H1 (cell line): ENCODE measurements around the gene FSTL4. TPM values are rescaled to one million over a fixed set of nuclear protein-coding genes. Genes with fewer than 3 reads are reported as not detected.

Source experiments
- CTCF ChIA-PET: fragments of 300-600 bp; sonication (Branson Sonifier 250); formaldehyde crosslinking; loops from one replicate; lab custom pipeline; 2021; ENCODE audit not compliant: partially characterized antibody; lab: Charles Lee
- POLR2A ChIA-PET: fragments of 300-600 bp; sonication (Branson Sonifier 250); formaldehyde crosslinking; loops from one replicate; lab custom pipeline; 2021; ENCODE audit warnings: inconsistent platforms; ENCODE audit not compliant: partially characterized antibody; lab: Charles Lee
- DNase-seq, 2 experiments: peaks; one replicate each; pipeline versions ENCODE4 v3.0.0 to v3.0.0-alpha.2; 2010 to 2022; ENCODE audit warnings: low spot score in 2 of 2, low read depth in 1 of 2, mixed read lengths in 1 of 2
- FAIRE-seq: peaks from 2 replicates; lab custom pipeline; 2011; peaks lifted over from hg19 to GRCh38; lab: Jason Lieb, UNC
- H2AFZ ChIP-seq: 2 replicates; pipeline ENCODE4 v1.8.1; 2012; ENCODE audit warnings: low read length, inconsistent platforms
- H2AK5ac ChIP-seq: 2 replicates; pipeline ENCODE4 v1.6.1; 2013; ENCODE audit warnings: low read depth, low read length
- H2BK120ac ChIP-seq: replicated peaks from 2 replicates; pipeline ENCODE3; 2013; ENCODE audit warnings: low read depth, low read length, inconsistent platforms
- H2BK12ac ChIP-seq: 2 replicates; pipeline ENCODE4 v1.6.1; 2013; ENCODE audit warnings: low read depth, low read length
- H2BK15ac ChIP-seq: 2 replicates; pipeline ENCODE4 v1.6.1; 2013; ENCODE audit warnings: low read length
- H2BK20ac ChIP-seq: 2 replicates; pipeline ENCODE4 v1.6.1; 2013; ENCODE audit warnings: low read length
- H2BK5ac ChIP-seq: 2 replicates; pipeline ENCODE4 v1.6.1; 2013; ENCODE audit warnings: low read depth, low read length
- H3K14ac ChIP-seq: 2 replicates; pipeline ENCODE4 v1.6.1; 2013; ENCODE audit warnings: inconsistent platforms; ENCODE audit not compliant: insufficient read length
- H3K18ac ChIP-seq: 2 replicates; pipeline ENCODE4 v1.6.1; 2013; ENCODE audit warnings: low read length; ENCODE audit errors: extremely low read depth
- H3K23ac ChIP-seq: 2 replicates; pipeline ENCODE4 v1.6.1; 2013; ENCODE audit warnings: inconsistent platforms; ENCODE audit not compliant: insufficient read length
- H3K23me2 ChIP-seq: 2 replicates; pipeline ENCODE4 v1.6.1; 2013; ENCODE audit warnings: low read depth, low read length
- H3K27ac ChIP-seq: 2 replicates; pipeline ENCODE4 v1.6.1; 2011; ENCODE audit warnings: low read depth, low read length, inconsistent platforms
- H3K27me3 ChIP-seq, 4 experiments: replicated peaks in 1 of 4; 1 replicate in 1 of 4; 2 replicates in 3 of 4; pipeline versions ENCODE4 v1.6.1 to v1.8.1; 2011 to 2013; ENCODE audit warnings: low read length in 3 of 4, mild to moderate bottlenecking in 3 of 4, inconsistent platforms in 2 of 4, mixed read lengths in 2 of 4, moderate library complexity in 1 of 4; ENCODE audit not compliant: control insufficient read depth in 3 of 4, insufficient read depth in 3 of 4; ENCODE audit errors: extremely low read depth in 1 of 4
- H3K36me3 ChIP-seq, 4 experiments: 2 replicates each; pipeline versions ENCODE4 v1.6.1 to v1.8.1; 2011 to 2013; ENCODE audit warnings: mild to moderate bottlenecking in 4 of 4, low read length in 3 of 4, moderate library complexity in 2 of 4, control low read depth in 1 of 4, inconsistent platforms in 1 of 4; ENCODE audit not compliant: insufficient read depth in 4 of 4, control insufficient read depth in 2 of 4
- H3K4ac ChIP-seq: replicated peaks from 2 replicates; pipeline ENCODE3; 2013; ENCODE audit warnings: low read length, low read depth, mixed read lengths, inconsistent platforms; ENCODE audit not compliant: insufficient read length
- H3K4me1 ChIP-seq, 4 experiments: replicated peaks in 1 of 4; 1 replicate in 1 of 4; 2 replicates in 3 of 4; pipeline versions ENCODE4 v1.6.1 to v1.8.1; 2011 to 2013; ENCODE audit warnings: low read length in 3 of 4, inconsistent platforms in 2 of 4, mixed read lengths in 1 of 4; ENCODE audit not compliant: insufficient read depth in 4 of 4, control insufficient read depth in 3 of 4
- H3K4me2 ChIP-seq, 2 experiments: 2 replicates each; pipeline versions ENCODE4 v1.6.1 to v1.8.1; 2011 to 2013; ENCODE audit warnings: low read depth in 2 of 2, low read length in 2 of 2, control low read depth in 1 of 2, inconsistent platforms in 1 of 2, mild to moderate bottlenecking in 1 of 2; ENCODE audit not compliant: insufficient read depth in 1 of 2
- H3K4me3 ChIP-seq, 4 experiments: fragments of 200-600, 300-600 bp in 1 of 4; sonication (generic), shearing (Covaris generic), sonication (Bioruptor Twin) in 1 of 4; 2 replicates each; pipeline versions ENCODE4 v1.5.1 to v1.8.1; 2011 to 2016; ENCODE audit warnings: low read length in 4 of 4, low read depth in 3 of 4, control low read depth in 2 of 4, inconsistent platforms in 2 of 4, mild to moderate bottlenecking in 2 of 4, mixed read lengths in 1 of 4, moderate library complexity in 1 of 4; ENCODE audit not compliant: insufficient read depth in 2 of 4; ENCODE audit errors: extremely low read depth in 1 of 4
- H3K56ac ChIP-seq: replicated peaks from 2 replicates; pipeline ENCODE3; 2013; ENCODE audit warnings: low read depth, mild to moderate bottlenecking, mixed read lengths, low read length, inconsistent platforms; ENCODE audit not compliant: insufficient read length
- H3K79me1 ChIP-seq: 2 replicates; pipeline ENCODE4 v1.6.1; 2013; ENCODE audit warnings: low read depth, low read length, control low read depth
- H3K79me2 ChIP-seq, 2 experiments: 2 replicates each; pipeline versions ENCODE4 v1.6.1 to v1.8.1; 2012 to 2013; ENCODE audit warnings: low read length in 2 of 2, mild to moderate bottlenecking in 2 of 2, inconsistent platforms in 1 of 2; ENCODE audit not compliant: insufficient read depth in 2 of 2, control insufficient read depth in 1 of 2
- H3K9ac ChIP-seq, 4 experiments: replicated peaks in 1 of 4; 1 replicate in 1 of 4; 2 replicates in 3 of 4; pipeline versions ENCODE4 v1.6.1 to v1.8.1; 2011 to 2013; ENCODE audit warnings: low read depth in 3 of 4, low read length in 3 of 4, control low read depth in 2 of 4, mild to moderate bottlenecking in 2 of 4, moderate library complexity in 2 of 4, inconsistent platforms in 1 of 4; ENCODE audit errors: extremely low read depth in 1 of 4
- H3K9me3 ChIP-seq, 2 experiments: 2 replicates each; pipeline versions ENCODE4 v1.6.1 to v1.8.1; 2012 to 2013; ENCODE audit warnings: mild to moderate bottlenecking in 2 of 2, moderate library complexity in 2 of 2, control low read depth in 1 of 2, inconsistent platforms in 1 of 2, low read depth in 1 of 2, low read length in 1 of 2, mixed read lengths in 1 of 2; ENCODE audit not compliant: insufficient read depth in 2 of 2
- H4K20me1 ChIP-seq, 2 experiments: replicated peaks in 1 of 2; 2 replicates each; pipeline versions ENCODE3 to v1.8.1; 2011 to 2013; ENCODE audit warnings: inconsistent platforms in 2 of 2, low read length in 2 of 2, mild to moderate bottlenecking in 1 of 2; ENCODE audit not compliant: insufficient read depth in 2 of 2, control insufficient read depth in 1 of 2
- H4K5ac ChIP-seq: 2 replicates; pipeline ENCODE4 v1.6.1; 2013; ENCODE audit warnings: low read length, low read depth, mixed read lengths, inconsistent platforms; ENCODE audit not compliant: insufficient read length
- H4K8ac ChIP-seq: 2 replicates; pipeline ENCODE4 v1.8.0; 2013; ENCODE audit warnings: mild to moderate bottlenecking, moderate library complexity, low read length, inconsistent platforms; ENCODE audit not compliant: insufficient read depth; ENCODE audit errors: extremely low read depth
- H4K91ac ChIP-seq: replicated peaks from 2 replicates; pipeline ENCODE3; 2013; ENCODE audit warnings: low read length, mixed read lengths, inconsistent platforms; ENCODE audit not compliant: insufficient read length
- ATF2 ChIP-seq: IDR thresholded peaks from 2 replicates; pipeline ENCODE4 v1.6.1; 2012; ENCODE audit warnings: low read length, inconsistent platforms
- BCL11A ChIP-seq, 2 experiments: IDR thresholded peaks; one replicate each; pipeline ENCODE4 v1.6.1; 2011; ENCODE audit warnings: low read depth in 2 of 2, low read length in 2 of 2, mild to moderate bottlenecking in 2 of 2
- BRCA1 ChIP-seq: IDR thresholded peaks from 2 replicates; pipeline ENCODE4 v1.6.1; 2012; ENCODE audit warnings: low read depth, low read length, improper control_type of control experiment
- FOSL1 ChIP-seq: IDR thresholded peaks from 2 replicates; pipeline ENCODE4 v1.6.1; 2011; ENCODE audit warnings: mild to moderate bottlenecking, low read depth, low read length, moderate library complexity; ENCODE audit not compliant: insufficient read depth
- JUN ChIP-seq: IDR thresholded peaks from 2 replicates; pipeline ENCODE4 v1.6.1; 2011; ENCODE audit warnings: low read depth, mild to moderate bottlenecking, improper control_type of control experiment, low read length
- JUND ChIP-seq: IDR thresholded peaks from 2 replicates; pipeline ENCODE4 v1.6.1; 2011; ENCODE audit warnings: mild to moderate bottlenecking, improper control_type of control experiment, low read length
- KDM1A ChIP-seq: fragments of 200-600, 300-600 bp; sonication (generic); IDR thresholded peaks from 2 replicates; pipeline ENCODE4 v1.7.1; 2016; ENCODE audit warnings: mild to moderate bottlenecking, low read length, borderline replicate concordance
- PHF8 ChIP-seq: fragments of 200-600 bp; sonication (generic); conservative IDR thresholded peaks from 2 replicates; pipeline ENCODE4 v1.7.1; 2012; ENCODE audit warnings: low read depth, mild to moderate bottlenecking, inconsistent platforms, low read length, moderate library complexity
- SP1 ChIP-seq: IDR thresholded peaks from 2 replicates; pipeline ENCODE4 v1.6.1; 2011; ENCODE audit warnings: low read depth, low read length
- SP4 ChIP-seq: IDR thresholded peaks from 2 replicates; pipeline ENCODE4 v1.6.1; 2012; ENCODE audit warnings: low read length, inconsistent platforms
- TAF1 ChIP-seq: IDR thresholded peaks from 2 replicates; pipeline ENCODE4 v1.6.1; 2011; ENCODE audit warnings: mild to moderate bottlenecking, low read depth, low read length
- TCF12 ChIP-seq: IDR thresholded peaks from 2 replicates; pipeline ENCODE4 v1.6.1; 2011; ENCODE audit warnings: low read depth, mild to moderate bottlenecking, low read length
- WGBS, 2 experiments: shearing (Covaris generic) in 1 of 2; methylation state at CpG; one replicate each; pipeline versions ENCODE4 v1.1.6 to v1.1.7; 2013 to 2015; ENCODE audit warnings: low lambda C conversion rate in 2 of 2, mixed read lengths in 2 of 2, inconsistent platforms in 1 of 2, low coverage in 1 of 2, missing lambda C conversion rate in 1 of 2; ENCODE audit not compliant: insufficient replicate concordance in 2 of 2, insufficient coverage in 1 of 2, insufficient read length in 1 of 2; ENCODE audit errors: extremely low coverage in 1 of 2, missing lambda C conversion rate in 1 of 2; 5-methylcytosine and 5-hydroxymethylcytosine counted together
- polyA plus RNA-seq, 7 experiments: library from polyadenylated mRNA; depleted of rRNA in 3 of 7; stranded (reverse) in 5 of 7; unstranded in 2 of 7; fragments of >200 nt in 5 of 7; fragments of 200-250 nt in 2 of 7; gene quantifications; 1 replicate in 5 of 7; 2 replicates in 1 of 7; 4 replicates in 1 of 7; pipeline versions ENCODE4 v1.2.1 to v1.2.3, GENCODE V29; 2011 to 2013; ENCODE audit warnings: missing spikeins in 2 of 7, mixed read lengths in 2 of 7
- total RNA-seq: library from RNA; stranded (reverse); fragmentation: NEBNext Ultra II Directional; extraction: Animal tissue kit (Norgen Biotek cat#: 25700); gene quantifications from 2 replicates; pipeline ENCODE4 v1.2.1, GENCODE V29; 2021

FSTL4 gene
- total and polyA plus RNA-seq, 2 of the 8 experiments (the other 6 are each of a cell fraction or from before 2014, with no cell fraction given), result 3.1 to 4.1 TPM

DNA sequence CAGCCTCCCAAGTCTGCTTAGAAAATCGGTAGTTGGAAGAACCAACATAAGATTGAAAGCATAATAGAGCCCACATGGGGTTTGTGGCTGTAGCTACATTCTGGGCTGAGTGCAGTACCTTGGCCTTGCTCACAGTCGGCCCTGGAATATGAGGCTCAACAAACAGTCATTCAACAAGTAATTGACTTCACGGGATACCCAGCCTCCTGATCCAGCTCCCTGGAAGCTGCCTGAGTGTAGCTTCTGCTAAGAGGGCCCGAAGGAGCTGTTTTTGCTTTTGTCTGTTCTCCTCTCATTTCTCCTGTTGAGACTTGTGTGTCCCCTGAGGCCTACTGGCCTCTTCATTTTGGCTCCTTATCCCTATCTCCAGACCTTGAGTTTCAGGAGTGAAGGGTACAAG lies 389.8 kb downstream of the FSTL4 start:
- ChIA-PET CTCF (interaction anchor here (0.8 to 9.9 kb wide), 9 partner anchors 13 to 238 kb away, joined by 3 to 80 read pairs (median 3); no protein-coding TSS in a partner anchor), POLR2A (interaction anchor here (1.5 kb wide), 1 partner anchor 10 kb away, joined by 3 read pairs; no protein-coding TSS in a partner anchor)
- Histone ChIP-seq H3K23ac (no peak overlapping the region), H3K27ac (no peak overlapping the region), H3K14ac (no peak overlapping the region), H2BK15ac (no peak overlapping the region), H4K20me1 (no peaks in the 10 kb centered on the region), H2BK20ac (no peak overlapping the region), H3K56ac (no peak overlapping the region), H3K4me3 (no peak overlapping the region), H2BK120ac (no peak overlapping the region), H2BK12ac (no peak overlapping the region), H2BK5ac (no peak overlapping the region), H3K4ac (no peak overlapping the region), H3K27me3 (no peaks in the 10 kb centered on the region), H3K79me1 (no peaks in the 10 kb centered on the region), H3K4me1 (peaks cover 0 to 5% (median 2%) of the 10 kb centered on the region in 4 experiments; a peak in 3 of 7 replicates), H4K91ac (no peak overlapping the region), H3K79me2 (no peaks in the 10 kb centered on the region), H2AFZ (no peak overlapping the region), H3K36me3 (no peaks in the 10 kb centered on the region), H4K8ac (no peak overlapping the region), H4K5ac (no peak overlapping the region), H3K9ac (no peak overlapping the region), H3K4me2 (no peak overlapping the region), H2AK5ac (no peak overlapping the region), H3K18ac (no peak overlapping the region), H3K9me3 (no peaks in the 10 kb centered on the region), H3K23me2 (no peaks in the 10 kb centered on the region)
- 88% methylated on average over 4 of the region's 4 CpGs; no CpG with 5 or more reads in 1 of the 2 experiments for WGBS, 2 experiments
- no peak for FAIRE-seq
- DNase-seq, result no peak
- TF ChIP-seq BRCA1, result no peak
- no peak for TF ChIP-seq KDM1A
- no peak for TF ChIP-seq ATF2
- no peak for TF ChIP-seq JUN
- TF ChIP-seq BCL11A (IDR thresholded peaks at IDR 0.05; ENCODE audit: low read depth in 2 of 2, low read length in 2 of 2), result no peak
- no peak for TF ChIP-seq SP4
- no peak for TF ChIP-seq SP1
- no peak for TF ChIP-seq JUND
- no peak for TF ChIP-seq TAF1
- TF ChIP-seq TCF12, result no peak
- no peak for TF ChIP-seq PHF8
- TF ChIP-seq FOSL1, result no peak
